Putamen (tissue), 1 donor: ENCODE data around the gene SYTL3.

Experiments used
- DNase-seq: peaks from one replicate; pipeline ENCODE4 v3.0.0-alpha.2; 2016; ENCODE audit warnings: low spot score

The SYTL3 gene

DNA sequence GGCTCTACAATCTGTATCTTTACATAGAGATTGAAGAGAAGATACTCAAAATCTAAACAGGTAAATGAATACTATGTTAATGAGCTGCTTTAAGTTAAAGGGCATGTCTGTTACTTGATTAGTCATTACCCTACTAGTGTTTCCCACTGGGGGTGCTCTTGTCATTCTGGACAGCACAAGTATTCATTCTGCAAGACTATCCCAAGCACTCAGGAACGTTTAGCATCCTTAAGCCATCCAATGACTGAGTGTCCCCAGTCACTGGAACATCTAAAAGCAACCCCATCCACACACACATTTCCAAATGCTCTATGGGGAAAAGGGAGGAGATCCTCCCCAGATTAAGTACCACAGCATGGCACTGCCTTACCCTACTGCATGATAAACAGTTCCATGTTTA, 143.6 kb downstream of the SYTL3 start:
- DNase-seq: no peak

DNA sequence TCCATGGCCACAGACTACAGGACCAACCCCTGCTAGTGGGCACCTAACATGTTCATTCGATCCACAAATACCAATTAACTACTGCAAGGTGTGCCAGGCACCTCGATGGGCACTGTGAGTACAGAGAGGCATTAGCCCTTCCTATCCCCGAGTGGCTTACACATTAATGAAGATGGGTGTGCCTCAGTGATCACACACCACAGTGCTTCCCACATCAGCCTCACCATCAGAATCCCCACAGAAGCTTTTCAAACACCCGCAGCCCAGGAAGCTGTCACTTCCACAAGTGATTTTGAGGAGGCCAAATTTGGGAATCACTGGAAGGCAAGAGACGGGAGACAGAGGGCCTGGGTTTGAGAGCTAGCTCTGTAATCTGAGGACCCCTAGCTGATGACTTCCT, 145.7 kb downstream of the SYTL3 start:
- no peak for DNase-seq

DNA sequence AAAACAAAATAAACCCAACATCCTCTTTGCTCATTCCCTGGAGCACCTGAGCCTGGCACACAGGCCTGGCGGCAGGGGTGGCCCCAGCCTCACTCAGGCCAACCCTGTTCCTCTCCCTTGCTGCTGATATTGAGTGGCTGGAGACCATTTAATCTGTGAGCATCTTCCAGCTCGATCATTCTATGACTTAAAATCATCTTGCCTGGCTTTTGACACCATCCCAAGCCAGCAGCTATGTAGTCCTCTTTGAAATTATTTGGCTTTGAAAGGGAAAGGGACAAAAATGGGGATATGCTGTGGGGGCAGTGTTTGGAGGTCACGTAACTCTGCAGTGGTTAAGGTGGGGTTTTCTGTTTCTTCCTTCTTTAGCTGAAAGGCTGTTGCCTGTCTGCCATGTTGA, 146.5 kb downstream of the SYTL3 start:
- DNase-seq: no peak

DNA sequence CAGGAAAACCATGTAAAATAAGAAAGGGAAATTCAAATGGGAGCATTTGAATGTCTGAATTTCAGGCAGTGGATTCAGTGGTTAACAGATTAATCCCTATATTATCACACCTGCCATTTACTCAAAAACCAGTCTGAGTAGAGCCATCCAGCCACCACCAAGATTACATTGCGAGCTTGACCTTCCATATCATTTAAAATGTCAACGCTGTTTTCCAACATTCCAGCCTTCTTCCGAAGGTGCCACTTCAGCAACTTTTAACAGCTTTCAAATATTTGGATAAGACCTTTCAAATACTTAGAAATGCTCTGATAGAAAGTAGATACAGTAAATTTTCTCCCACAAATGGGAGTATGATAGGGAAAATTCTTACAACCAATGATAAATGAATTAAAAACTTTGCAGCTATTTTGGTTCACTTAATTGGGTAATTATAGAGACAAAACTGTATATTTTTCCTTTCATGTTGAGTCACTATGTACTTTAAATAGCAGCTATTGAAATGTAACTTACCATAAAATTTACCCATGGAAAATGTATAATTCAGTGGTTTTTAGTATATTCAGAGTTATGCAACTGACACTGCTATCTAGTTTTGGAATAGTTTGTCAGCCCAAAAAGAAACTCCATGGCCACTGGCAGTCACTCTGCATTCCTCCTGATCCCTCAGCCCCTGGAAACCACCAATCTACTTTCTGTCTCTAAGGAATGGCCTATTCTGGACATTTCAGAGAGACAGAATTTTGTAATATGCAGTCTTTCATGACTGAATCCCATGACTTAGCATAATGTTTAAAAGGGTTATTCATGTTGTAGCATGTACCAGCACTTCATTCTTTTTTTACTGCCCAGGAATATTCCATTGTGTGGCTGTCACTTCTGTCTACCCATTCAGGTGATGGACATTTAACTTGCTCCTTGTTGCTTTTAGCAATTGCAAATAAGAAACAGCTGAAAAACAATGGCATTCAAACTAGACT, 147.8 kb downstream of the SYTL3 start:
- DNase-seq: no peak

DNA sequence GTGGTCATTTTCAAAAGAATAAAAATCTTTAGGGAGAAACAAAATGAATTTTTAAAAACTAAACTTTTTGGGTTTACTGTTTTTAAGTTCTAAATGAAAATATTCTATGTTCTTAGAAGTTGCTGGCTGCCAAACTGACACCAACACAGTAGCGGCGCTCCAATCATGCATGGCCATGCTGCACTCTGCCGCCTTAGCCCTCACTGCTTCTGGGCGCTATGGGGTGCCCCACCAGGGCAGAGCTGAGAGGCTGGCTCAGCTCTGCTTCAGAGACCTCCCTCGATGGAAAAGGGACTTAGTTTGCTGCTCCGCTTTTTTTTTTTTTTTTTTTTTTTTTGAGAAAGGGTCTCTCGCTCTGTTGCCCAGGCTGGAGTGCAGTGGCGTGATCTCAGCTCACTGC, 148.5 kb downstream of the SYTL3 start:
- DNase-seq: no peak

DNA sequence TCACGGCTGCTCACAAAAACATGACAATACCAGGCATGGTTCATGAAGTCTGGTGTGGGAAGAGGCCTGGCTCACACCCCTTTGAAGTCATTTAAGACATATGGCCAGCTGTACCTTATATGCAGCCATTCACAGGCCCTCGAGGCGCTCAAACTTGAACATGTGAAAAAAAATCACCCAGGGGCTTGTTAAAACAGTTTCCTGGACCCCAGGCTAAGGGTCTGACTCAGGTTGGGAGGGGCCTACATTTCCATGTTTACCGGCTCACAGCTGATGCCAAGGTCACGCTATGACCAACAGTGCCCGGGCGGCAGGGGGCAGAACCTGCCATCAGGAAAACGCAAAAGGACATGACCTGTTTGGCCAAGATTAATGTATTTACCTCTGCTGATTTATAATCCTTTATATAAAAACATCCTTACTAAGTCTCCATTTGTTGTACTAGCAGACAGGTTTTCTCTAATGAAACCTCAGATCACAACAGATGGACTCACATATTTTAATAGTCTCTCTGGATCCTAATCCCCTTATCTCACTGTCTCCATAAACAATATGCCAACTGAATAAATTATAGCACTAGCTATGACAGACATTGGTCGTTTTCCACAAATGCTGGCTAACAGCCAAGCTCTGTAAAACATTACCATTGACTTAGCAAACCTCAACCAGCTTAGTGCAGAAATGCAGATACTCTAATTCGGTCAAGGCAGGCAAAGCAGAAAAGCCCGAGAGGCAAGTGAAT, 149.4 kb downstream of the SYTL3 start:
- no peak for DNase-seq

DNA sequence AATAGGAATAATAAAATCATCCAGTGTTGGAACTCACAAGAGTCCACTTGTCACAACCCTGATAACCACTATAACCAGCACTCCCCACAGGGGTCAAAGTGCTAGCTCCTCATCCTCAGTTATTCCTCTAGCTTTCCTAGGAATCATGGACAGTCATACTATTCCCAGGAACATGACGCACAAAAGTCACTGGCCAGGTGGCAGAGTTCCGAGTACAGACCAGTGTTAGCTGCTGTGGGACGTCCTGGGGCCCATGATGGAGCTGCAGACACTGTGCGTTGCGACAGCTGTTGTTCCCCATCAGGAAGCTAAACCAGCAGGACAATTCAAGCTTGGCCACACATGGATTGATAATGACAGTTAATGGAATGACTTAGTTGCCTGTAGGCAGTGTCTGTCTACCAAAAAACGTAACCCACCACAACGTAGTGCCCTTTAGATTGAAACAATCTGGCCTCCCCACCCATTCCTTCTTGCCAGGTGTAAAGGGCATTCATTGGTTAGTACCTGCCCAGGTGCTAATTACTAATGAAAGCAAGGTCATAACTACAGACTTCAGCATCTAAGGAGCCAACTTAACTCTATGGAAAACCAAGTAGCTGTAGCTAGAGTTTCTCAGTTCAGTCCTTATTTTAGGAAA, 151.9 kb downstream of the SYTL3 start:
- no peak for DNase-seq

DNA sequence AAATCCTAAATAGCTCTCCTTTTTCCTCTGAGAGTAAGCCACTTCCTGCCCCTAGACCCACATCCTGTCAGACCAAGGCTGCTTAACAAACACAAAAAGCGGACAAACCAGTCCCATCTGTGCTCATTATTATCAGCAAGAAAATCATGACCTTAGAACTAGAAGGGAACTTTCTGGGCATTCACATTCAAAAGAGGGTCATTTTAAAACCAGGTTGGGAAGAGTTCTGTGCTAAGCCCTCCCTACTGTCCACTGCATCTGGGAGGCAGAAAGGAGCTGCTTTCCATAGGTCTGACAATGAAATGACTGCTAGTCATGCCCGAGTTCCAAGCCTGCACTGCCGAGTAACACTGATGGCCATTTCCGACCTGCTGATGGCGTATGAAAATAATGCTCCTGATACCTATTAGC, 153.9 kb downstream of the SYTL3 start:
- no peak for DNase-seq

DNA sequence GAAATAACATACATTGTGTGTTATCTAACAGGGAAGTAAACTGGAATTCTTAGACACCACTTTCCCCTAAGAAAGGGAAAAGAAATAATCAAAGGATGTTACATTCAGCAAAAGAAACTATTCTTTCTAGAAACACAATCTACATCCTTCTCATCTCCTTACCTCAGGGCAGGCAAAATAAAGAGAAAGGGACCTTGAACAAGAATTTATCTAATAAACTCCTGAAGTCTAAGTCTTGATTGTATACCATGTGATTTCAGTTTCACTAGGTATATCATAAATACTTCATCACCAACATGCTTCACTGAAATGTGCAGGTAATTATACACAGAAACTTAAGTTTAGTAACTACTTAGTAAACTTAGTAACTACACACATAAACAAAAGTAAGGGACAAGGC, 154.4 kb downstream of the SYTL3 start:
- DNase-seq: no peak

DNA sequence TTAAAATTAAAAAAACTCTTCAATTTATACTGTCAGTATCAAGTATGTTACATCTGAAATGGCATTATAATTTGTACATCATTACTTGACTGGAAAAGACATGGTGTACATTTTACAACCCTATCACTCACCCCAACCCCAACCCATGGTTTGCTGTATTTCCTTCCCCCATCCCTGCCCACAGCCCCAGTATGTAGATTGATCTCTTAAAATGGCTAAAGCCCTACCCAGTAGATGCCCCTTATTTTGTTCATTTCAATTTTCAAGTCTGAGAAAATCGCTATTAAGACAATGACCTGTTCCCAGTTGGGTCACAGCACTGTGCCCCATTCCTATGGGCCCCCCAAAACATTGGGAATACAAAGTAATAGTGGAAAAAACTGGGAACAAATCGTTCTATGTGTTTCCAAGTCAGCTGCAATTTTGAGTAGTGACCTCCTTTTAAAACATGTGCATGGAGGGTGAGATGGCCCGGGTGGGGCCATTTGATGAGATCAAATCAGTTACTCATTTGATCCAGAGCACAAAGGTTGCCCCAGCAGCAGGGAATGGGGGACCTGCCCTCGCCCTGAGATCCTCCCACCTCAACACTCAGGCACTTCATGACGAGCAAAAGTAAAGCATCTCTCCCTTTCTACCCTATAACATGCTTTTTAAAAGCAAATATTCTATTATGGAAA, 156.0 kb downstream of the SYTL3 start:
- no peak for DNase-seq

DNA sequence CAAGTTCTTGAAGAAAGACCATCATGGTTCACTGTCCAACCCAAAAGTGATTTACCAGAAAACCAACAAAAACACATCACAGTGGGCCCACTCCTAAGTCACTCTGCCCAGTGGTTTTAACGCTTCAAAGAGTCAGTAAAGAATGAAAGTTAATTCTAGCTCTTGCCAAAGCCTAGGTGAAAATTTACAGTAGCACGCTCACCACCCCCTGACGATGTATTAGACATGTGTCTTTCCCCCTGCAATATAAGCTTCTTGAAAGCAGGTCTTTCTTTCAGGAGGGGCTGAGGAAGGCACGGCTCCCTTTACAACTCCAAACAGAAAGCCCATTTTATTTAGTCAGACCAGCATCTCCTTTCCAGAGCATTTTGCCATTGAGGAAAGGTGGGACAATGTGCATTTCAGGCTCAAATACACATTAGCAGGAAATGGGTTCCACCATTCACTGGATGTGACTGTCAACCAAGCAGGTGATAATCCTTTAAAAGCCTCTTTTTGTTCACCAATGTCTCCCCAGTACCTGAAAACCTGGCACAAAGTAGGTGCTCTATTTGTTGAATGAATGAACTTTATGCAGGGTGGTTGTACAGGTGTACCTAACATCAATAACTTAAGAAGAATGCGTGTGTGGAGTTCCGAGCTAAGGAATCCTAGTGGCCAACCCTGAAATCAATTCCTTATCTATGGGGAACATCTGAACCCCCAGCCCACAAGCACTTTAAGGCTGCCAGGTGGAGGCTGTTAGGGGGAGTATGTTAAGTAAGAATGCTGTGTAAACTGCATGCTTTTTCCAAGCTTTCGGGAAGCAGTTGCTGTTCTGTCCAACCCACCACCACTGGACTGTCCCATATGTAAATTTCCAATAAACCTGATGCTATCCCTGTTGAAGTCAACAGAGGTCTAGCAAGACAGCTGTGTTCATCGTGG, 157.9 kb downstream of the SYTL3 start:
- no peak for DNase-seq

DNA sequence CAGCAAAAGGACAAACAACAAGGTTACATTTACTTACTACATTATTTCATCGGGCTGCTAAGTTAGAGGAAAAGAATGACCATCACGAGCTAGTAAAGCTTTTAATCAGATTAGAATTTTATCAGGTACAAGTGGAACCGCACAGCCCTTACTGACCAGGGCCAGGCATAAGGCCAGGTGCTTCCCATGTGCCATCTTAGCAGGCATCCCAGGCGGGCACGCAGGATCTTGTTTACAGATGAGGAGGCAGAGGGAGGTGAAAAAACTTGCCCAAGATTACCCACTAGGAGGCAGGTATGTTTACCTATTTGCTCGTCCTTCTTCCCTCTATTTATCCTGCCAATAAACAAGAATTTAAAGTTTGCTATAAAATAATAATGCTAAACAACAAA, 158.6 kb downstream of the SYTL3 start:
- DNase-seq: no peak

DNA sequence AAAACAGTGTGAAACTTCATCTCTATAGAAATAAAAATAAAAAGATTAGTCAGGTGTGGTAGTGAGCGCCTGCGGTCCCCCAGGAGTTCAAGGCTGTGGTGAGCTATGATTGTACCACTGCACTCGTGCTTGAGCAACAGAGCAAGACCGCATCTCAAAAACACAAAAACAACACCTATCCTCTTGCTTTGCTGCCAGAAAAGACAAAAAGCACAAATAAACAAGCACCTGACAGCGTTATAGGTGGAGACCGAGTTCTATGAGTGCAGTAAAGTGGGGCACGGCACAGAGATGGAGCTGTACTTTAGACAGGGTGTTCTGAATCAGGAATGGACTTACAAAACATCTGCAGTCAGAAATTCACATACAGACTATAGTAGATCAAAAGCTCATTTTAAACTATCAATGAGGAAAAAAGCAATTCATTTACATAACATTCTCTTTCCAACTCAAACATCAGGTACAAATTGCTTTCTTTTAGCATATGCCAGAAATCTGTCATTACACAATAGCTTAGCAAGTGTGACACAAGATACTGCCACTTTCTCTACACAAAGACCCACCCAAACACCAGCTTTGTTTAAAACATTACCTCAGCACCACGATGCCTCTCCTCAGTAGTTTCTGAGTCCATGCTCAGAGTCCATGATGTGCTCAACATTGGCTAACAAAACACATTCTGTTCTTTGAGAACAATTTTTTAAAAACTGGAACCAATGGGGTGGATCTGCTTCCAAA, 159.3 kb downstream of the SYTL3 start:
- no peak for DNase-seq

DNA sequence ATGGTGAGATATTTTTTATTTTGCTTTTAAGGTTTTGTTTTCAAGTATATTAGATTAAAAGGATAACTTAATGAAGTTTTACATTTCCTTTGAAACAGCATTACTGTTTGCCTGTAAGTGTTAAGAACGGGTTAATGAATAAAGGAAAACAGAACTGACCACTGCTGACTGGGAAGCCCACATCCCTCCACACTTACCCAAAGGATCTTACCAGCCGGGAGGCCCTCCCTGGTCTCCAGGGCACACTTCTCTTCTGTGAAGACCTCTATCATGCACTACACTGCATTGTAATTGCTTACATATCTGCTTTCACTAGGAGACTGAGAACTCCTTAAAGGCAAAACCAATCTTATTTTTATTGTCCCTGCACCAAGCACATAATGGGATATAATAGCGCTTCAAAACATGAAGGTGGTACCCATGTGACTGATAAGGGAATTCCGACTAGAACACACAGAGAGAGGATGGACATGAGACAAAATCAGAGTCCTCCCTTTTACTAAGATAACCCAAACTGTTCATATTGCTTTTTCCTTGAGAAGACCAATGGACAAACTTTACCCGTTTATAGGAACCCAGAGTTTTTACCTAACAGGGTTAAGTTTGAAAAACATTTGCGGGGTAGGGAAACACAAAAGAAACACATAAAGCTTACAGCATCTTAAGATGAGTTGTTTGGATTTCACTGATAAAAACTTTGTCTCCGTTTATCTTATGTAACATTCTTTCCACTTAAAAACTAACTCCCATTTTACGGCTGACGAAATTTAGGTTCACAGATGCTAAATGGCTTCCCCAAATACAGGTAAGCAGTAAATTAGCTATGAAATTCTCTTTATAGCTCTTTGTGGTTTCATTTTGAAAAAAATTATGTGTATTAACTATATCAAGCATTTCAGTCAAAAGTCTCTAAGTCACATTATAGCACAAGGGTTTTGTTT, 160.6 kb downstream of the SYTL3 start:
- no peak for DNase-seq

DNA sequence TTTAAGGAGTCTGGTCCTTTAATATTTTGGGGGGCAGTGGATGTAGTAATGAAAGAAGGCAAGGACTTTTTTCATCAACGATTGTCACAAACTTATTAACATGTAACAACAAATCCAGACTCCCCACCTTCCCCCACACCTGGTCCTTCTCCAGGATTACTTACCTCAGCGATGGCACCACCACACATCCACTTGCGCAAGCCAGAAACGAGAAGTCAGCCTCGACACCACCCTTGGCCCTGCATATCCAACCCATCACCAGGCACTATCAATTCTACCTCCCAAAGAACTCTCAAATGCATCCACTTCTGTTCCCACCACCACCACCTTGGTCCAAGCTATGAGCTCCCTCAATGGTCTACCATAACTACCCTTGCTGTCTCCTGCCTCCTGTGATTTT, 162.8 kb downstream of the SYTL3 start:
- DNase-seq: no peak

DNA sequence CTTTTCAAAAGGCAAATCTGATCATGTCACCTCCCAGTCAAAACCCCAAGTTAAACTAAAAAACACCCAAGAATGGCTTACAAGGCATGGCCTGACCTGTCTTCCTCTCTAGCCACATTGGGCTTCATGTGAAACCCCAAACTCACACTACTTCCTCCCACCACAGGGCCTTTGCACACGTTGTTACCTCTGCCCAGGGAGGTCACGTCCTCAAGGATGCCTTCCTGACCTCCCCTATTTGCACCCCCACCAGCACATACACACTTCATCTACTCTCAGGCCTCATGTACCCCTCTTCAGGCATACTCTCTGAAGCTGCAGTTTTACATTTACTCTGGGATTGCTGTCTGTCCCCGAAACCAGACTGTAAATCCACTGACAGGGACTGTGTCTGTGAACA, 163.2 kb downstream of the SYTL3 start:
- no peak for DNase-seq
